ENCODE measurements around the gene TMEM164.
"Not testable (repeated sequence)": the region's sequence is repeated elsewhere in the genome, so short reads cannot be mapped to it uniquely, and the experiment has no call there.

The TMEM164 gene

DNA sequence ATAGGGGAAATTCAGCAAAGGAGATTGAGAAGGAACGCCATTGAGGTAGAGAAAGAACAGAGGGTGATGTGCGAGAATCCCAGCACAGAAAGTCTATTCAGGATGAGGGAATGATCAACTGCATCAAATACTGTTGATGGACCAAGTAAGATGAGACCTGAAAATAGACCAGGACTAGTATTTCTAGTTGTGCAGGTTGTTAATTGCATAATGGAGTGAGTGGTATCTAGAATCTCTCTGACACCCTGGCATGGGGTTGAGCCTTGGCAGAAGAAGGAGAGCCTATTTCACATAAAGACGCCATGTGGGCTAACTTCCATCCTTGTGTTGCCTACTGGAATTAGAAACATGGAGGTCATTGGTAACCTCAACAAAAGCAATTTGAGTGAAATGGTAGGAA is 135.6 kb downstream of the TMEM164 start:
- no peak for DNase-seq

GRCh38 chrX:110139172-110139571 is 136.3 kb downstream of the TMEM164 start:
- no peak for DNase-seq

DNA sequence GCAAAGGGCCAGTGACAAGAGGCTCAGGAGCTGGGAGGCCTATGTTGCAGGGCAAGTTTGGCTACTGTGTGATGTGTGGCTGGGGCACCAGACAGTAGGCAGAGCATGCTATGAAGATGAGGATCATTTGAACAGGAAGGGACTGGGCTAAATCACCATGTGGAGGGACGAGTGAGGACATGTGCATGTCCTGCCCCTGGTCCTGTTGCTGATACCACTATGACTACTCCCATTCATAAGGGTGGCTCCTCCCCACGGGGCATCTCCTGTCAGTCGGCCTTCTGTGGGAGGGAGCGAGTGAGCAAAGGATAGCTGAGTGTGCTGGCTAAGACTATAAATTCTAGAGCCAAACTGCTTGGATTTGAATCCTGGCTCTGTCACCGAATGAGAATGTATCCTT is 139.2 kb downstream of the TMEM164 start:
- no peak for DNase-seq

- DNase-seq = no peak
Measured at GRCh38 chrX:110143454-110144210, 140.7 kb downstream of the TMEM164 start.

DNA sequence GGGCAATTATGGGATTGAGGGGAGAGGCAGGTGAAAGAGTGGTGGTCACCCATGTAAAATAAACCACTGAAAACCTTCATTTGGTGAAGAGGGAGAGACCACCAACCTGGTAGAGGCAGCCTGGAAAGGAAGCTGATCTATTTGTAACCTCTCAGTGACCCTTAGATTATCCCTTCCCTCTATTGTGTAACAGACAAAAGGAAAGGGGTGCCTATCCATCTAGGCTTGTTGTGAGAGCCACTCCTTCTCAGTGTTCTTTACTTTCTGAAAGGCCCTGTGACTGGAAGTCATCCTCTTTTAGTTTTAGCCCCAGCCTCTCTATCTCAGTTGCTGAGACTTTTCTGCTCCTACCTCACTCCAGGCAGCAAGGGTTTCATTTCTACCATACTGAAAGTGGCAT is 142.4 kb downstream of the TMEM164 start:
- DNase-seq = no peak

DNA sequence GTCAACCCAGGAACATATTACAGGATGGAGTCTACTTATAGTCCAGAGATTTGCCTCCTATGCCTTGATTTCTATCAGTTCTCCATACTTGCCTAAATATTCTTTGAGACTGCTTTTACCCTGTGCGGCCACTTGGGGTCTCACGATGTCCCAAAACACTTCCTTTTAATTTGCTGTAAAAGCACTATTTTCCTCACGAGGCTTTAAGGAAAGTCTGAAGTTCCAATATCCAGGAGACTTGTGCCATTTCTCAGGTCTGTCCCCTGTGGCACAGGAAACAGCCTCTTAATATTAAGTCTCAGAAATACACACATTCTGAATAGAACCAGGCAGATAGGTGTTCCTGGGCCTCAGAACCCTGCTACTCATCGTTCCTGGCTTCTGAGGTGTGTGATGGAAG is 142.9 kb downstream of the TMEM164 start:
- DNase-seq = no peak

- DNase-seq = peak; percentile 9
Measured at GRCh38 chrX:110146521-110146920, 143.6 kb downstream of the TMEM164 start.

DNA sequence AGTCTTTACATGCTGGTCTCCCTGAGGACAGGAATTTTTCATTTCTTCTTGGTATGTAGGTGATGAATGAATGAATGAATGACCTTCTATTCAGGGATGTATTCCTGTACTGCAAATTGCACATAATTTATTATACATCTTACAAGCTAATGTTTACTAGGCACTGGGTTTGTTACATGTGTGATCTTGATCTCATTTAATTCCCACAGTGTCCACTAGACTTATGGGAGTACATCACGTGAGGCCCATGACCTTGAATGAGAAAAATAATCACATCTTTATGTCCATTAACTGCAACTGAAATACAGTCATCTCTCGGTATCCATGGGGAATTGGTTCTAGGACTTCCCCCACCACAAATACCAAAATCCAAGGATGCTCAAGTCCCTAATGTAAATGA is 150.3 kb downstream of the TMEM164 start:
- DNase-seq = no peak

- DNase-seq = no peak
Measured at GRCh38 chrX:110153896-110154295, 151.0 kb downstream of the TMEM164 start.

- DNase-seq = not testable (repeated sequence)
Measured at GRCh38 chrX:110154328-110154727, 151.4 kb downstream of the TMEM164 start.

DNA sequence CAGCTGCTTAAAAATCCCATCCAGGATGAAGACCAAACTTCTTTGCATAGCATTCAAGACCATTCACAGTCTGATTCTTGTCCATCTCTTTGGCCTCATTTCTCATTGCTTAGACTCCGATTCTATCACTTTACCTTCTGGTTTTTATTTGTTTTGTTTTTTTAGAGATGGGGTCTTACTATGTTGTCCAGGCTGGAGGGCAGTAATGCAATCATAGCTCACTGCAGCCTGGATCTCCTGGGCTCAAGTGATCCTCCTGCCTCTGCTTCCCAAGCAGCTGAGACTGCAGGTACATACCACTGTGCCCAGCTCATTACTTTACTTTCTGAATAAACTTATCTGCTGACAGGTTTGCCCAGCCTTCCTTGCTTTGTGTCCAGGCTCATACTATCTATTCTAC is 152.8 kb downstream of the TMEM164 start:
- no peak for DNase-seq

- DNase-seq = no peak
Measured at GRCh38 chrX:110156167-110156754, 153.3 kb downstream of the TMEM164 start.

GRCh38 chrX:110157444-110157843 is 154.5 kb downstream of the TMEM164 start:
- no peak for DNase-seq

DNA sequence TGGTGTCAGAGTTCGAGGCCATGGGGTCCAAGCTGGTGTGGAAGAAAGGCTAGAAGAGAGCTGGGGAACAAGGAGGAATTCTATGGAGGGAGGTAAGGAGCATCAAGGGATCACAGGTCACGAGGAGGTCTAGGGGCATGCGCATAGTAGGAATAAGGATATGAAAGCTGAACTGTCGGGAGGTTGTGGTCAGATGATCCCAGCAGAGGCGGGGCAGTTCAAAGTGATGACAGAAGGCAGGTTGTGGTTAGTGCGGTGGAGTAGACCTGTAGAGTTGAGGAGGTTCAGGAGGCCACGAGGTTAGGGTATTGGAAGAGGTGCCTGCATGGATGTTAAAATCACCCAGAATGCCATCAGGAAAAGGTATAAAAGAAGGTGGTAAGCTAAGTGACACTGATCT is 156.3 kb downstream of the TMEM164 start:
- no peak for DNase-seq

DNA sequence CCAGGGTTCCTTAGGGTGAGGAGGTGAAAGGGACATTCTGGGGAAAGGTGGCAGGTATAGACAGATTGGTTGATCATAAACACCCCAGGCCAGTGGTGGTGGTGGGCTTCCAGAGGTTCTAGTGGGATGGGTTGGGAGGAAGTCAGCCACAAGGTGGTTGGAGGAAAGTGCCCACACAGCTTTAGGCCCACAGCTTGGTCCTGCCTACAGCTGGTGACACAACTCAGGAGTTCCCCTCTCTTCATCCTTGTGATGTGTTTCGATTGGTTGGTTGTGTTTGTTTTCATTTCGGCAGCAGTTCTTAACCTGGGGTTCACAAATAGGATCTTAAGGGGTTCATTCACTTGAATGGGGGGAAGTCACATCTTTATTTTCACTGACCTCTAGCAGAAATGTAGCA is 157.0 kb downstream of the TMEM164 start:
- DNase-seq = no peak

DNA sequence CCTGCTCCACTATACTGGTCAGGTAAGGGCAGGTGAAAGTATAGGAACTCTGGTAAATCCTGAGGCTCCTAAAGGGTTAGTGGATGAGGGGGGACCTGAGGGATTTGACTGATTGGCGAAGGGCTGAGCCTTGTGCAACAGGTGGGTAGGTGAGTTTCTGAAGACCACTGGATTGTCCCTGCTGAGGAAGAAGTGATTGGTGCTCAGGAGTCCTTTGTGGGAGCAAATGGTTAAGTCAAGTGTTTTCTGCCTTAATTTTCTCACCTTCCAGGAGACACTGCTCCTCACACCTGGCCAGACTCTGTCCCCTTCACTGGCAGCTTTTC is 158.4 kb downstream of the TMEM164 start:
- DNase-seq = no peak

DNA sequence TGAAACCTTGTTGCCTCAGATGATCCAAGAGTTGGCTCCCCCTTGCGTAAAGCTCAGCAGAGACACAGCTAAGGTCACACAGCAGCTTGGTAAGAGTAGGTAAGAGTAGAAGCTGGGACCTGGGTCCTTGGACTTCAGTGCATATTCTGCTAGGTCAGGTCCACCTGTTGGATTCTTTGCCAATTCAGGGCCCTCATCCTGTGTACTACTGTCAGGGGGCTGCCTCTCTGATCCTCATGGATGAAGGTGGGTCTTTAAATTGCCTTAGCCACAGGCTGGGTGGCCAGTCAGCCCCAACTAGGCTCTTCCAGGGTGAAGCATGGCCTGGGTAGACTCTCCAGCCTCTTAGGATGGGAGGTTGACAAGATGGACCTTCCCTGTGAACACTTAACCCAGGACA is 159.2 kb downstream of the TMEM164 start:
- no peak for DNase-seq

DNA sequence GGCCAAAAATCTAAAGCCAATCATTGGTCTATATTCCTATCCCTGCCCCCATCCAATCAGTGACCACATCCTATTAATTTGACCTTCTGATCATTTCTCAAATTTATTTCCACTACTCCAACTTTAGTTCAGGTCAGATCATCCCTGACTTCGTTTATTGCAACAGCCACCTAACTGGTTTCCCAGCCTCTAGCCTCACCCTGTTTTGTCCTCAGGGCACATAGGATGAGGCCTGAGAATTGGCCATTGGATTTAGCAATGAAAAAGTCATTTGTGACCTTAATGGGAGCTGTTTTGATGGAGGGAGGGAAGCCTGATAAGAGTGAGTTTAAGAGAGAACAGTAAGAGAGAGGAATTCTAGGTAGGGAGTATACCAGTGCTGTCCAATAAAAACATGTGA is 160.0 kb downstream of the TMEM164 start:
- no peak for DNase-seq

GRCh38 chrX:110163488-110163887 is 160.6 kb downstream of the TMEM164 start:
- no peak for DNase-seq

DNA sequence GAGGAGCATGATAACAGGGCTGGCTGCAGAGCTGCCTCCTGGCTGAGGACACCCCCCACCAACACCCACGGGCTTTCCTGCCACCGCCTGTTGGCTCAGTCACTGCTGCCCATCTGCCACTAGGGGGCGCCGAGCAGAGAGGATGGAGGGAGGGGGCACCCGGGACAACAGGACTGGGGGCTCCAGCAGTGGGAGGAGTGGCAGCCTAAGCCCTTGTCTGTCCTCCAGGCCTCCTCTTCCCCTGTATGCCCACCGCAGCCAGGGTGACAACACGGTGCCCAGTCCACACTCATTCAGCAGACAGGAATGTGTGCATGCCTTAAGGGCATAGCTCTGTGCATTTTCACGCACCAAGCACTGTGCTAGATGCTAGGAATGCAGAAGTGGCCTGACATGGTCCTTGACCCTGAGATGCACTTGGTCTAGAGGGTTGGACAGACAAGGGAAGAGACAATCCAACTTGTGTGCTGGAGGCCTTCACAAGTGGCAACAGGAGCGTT is 165.1 kb downstream of the TMEM164 start:
- no peak for DNase-seq

DNA sequence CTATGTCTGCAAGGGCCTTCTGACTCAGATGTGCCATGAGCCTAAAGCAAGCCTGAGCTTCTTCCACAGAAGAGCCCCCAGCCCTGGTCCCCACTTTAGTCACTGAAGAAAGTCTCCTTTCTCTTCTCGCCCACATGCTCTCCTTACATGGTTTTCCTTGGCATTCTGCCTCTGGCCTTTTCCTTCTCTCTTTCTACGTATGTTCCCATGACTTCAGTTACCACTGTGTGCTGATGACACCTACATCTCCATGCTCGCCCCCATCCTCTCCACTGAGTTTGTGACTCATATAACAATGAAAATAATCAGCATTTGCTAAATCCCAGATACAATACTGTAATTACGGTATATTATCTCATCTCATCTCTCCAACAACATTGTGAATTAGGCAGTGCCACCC is 165.7 kb downstream of the TMEM164 start:
- no peak for DNase-seq

GRCh38 chrX:110170029-110170428 is 167.1 kb downstream of the TMEM164 start:
- DNase-seq = no peak

DNA sequence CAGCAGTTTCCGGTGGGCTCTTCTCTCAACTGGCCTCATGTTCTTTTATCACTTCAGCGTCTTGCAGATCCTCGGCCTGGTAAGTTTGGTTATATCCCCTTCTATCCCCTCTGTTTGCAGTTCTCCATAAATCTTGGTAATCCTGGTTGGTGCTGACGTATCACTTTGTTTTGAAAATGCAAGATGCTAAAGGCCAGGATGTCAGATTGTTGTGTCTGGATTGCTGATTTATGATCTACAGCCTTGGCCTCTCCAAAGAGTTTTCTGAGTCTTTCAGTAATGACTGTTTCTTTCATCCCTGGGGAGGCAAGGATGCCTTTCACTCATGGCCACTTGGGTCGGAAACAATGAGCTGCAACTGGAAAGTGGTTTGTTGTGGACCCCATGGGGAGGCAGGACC is 168.5 kb downstream of the TMEM164 start:
- DNase-seq = no peak

- no peak for DNase-seq
Measured at GRCh38 chrX:110172215-110172614, 169.3 kb downstream of the TMEM164 start.

Data from NCI-H2029 treated with DMSO at 0.1 percent for 48 hours (cell line).